Measurements from ENCODE around the gene CDC73.
A peak's percentile ranks its signal among the peaks of the same experiment; 100 is the strongest.
"Not testable (repeated sequence)": the region's sequence is repeated elsewhere in the genome, so short reads cannot be mapped to it uniquely, and the experiment has no call there.

The CDC73 gene

DNA sequence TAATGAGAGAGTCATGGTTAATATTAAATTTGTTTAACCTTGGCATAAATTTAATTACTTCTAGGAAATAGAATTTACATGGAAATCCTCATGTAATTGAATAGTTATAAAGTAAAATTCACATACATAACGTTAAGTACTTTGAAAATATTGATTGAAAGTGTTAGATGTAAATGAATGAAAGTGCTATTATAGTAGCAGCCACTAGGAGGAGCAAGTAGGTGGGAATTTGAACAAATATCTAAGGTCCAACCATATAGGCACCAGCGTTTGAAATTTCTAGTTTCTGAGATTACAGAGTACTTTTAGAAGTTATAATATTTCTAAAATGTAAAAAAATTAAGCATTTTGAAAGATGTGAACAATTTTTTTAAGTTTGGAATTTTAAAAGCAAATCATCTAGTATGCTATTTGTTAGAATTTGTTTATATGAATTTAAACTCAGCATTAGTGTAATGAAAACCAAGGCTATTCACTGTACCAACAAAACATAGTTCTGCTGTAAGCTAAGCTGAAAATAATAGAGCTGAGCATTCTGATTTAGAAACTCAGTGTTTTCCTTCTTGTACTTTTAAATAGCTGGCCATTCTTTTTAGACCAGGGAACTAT lies 61.3 kb downstream of the CDC73 start:
- peak in 1 of 2 donors; percentile 67 for DNase-seq

DNA sequence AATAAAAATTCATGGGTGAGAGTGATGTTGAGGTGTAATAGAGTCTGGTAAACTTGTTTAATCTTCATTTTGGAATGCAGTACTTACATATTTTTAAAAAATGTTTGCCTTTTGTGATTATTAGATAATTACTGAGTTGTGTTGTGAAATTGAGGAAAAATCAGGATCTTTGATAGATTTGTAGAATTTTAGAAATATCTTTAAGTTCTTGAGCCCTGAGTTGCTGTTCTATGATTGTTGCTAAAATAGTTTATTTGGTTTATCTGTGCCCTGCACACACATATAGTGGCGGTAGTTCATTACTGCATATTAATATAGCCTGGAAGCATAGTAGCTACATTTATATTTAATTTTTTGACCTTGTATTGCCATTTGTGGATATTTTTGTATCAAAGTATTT lies 62.9 kb downstream of the CDC73 start:
- DNase-seq = no peak

GRCh38 chr1:193185211-193185610 lies 63.4 kb downstream of the CDC73 start:
- DNase-seq = no peak

GRCh38 chr1:193185901-193186731 lies 64.3 kb downstream of the CDC73 start, which contains the start of gene B3GALT2:
Gene B3GALT2 (minus strand): TSS chr1:193186613. CDS start chr1:193181562, 5,051 bp downstream.
- DNase-seq = peak in 1 of 2 donors; percentile 42

DNA sequence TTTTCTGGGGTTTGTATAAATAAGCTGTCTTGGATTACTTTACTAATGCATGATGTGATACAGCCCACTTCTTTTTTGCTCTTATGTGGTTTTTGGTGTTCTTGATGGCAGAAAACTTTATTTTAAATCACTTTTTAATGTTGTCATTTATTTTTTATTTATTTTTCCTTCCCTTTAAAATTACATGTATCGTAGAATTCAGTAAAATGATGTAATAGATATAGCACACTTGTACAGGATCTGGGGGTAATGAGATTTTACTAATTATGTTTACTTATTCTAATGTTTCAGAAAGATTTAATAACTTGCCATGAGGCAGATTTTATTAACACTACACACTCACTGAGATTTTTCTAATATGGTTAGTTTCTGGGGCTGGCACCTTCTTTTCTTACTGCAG lies 65.3 kb downstream of the CDC73 start:
- DNase-seq = no peak

DNA sequence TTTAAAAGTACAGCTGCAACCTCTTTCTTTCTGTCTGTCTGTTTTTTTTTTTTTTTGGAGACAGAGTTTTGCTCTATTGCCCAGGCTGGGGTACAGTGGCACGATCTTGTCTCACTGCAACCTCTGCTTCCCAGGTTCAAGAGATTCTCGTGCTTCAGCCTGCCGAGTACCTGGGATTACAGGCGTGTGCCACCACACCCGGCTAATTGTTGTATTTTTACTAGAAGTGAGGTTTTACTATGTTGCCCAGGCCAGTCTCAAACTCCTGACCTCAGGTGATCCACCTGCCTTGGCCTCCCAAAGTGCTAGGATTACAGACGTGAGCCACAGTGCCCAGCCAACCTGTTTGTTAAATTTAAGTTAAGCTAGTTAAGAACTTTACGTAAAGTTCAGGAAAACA lies 67.1 kb downstream of the CDC73 start:
- not testable (repeated sequence) for DNase-seq

DNA sequence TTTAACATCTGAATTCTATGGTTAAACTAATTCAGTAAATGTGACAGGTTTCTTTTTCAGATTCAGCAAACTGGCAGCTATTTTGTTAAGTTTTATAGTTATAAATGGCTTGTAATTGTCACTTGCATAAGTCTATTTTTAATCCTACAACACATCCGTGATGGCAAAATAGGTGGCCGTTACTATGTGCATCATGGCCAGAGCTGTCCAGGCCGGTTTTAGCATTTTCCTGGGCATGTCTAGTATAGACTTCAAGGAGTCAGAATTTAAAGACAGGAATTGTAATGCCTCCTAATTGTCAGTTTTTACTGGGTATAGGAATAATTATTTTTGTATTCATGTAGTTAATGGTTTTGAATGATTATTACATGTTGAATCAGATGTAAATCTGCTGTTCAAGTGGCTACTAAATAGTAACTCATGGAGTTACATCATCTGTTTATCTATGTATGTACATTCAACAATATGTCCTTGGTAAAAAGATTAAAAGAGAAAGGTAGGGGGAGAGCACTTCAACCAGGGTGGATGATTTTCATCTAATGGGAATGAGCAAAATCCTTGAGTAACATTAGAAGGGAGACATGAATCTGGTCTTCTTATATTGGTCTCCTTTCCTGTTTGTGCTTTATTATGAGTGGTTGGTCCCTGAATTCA lies 67.7 kb downstream of the CDC73 start:
- DNase-seq = no peak

- DNase-seq = no peak
Measured at GRCh38 chr1:193190096-193190744, 68.4 kb downstream of the CDC73 start.

DNA sequence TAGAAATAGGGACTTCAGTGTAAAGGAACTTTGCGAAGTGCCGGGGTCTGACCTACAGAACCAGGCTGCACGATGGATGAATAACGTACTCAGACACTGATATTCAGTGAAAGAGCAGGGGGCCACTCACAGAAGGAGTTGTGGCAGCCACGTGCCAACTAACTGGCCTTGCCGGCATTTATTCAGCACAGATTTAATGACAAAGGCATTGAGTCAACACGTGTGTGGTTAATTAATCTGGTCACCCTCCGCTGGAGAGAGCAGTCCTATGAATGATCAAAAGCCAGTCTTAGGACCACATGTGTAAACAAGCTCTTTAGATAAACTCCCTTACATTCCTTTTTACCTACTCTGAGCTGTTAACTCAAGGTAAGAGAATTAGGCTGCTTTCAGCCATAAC lies 70.8 kb downstream of the CDC73 start:
- no peak for DNase-seq

GRCh38 chr1:193199940-193200339 lies 78.1 kb downstream of the CDC73 start:
- DNase-seq = no peak

GRCh38 chr1:193201021-193201420 lies 79.2 kb downstream of the CDC73 start:
- no peak for DNase-seq

GRCh38 chr1:193210996-193211395 lies 89.2 kb downstream of the CDC73 start:
- DNase-seq = no peak

- no peak for DNase-seq
Measured at GRCh38 chr1:193211539-193211938, 89.7 kb downstream of the CDC73 start.

DNA sequence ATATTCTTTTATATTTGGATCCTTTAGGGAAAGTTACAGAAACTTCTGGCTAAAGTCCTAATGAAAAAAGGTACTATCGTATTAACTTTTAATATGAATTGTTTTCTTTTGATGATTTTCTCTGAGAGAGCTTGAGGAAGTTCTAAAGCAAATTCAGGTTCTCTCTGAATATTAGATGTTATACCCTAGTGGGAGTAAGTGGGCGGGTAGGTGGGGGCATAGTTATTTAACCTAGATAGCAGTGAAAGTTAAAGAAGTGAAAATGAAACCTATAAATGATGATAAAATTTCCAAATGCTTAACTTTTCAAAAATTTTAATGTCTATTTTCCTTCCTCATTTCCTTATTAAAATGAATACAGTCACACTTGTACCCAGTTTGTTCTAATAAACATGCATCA lies 90.8 kb downstream of the CDC73 start:
- DNase-seq = no peak

- no peak for DNase-seq
Measured at GRCh38 chr1:193213998-193214397, 92.2 kb downstream of the CDC73 start.

DNA sequence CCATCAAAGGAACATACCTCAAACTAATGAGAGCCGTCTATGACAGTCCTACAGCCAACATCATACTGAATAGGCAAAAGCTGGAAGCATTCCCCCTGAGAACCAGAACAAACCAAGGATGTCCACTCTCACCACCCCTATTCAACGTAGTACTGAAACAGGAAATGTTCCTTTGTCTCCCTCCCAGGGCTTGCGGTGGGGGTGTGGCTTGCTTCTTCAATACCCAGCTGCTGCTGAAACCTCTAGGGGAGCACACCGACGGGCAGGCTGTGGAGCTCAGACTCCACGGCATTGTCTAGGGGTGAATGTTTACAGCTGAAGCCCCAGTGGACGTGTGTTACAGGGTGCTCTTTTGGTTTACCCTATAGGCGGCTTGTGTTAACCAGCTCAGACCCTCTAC lies 95.1 kb downstream of the CDC73 start:
- DNase-seq = no peak

DNA sequence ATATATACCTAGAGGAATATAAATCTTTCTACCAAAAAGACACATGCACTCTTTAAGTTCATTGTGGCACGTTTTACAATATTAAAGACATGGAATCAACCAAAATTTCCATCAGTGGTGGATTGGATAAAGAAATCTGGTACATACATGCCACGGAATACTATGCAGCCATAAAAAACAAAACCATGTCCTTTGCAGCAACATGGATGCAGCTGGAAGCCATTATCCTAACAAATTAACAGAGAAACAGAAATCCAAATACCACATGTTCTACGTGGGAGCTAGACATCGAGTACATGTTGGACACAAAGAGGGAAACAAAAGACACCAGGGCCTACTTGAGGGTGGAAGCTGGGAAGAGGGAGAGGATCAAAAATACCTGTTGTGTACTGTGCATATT lies 97.6 kb downstream of the CDC73 start:
- DNase-seq = no peak

- DNase-seq = no peak
Measured at GRCh38 chr1:193221651-193222050, 99.8 kb downstream of the CDC73 start.

GRCh38 chr1:193222056-193222615 lies 100.3 kb downstream of the CDC73 start:
- no peak for DNase-seq

DNA sequence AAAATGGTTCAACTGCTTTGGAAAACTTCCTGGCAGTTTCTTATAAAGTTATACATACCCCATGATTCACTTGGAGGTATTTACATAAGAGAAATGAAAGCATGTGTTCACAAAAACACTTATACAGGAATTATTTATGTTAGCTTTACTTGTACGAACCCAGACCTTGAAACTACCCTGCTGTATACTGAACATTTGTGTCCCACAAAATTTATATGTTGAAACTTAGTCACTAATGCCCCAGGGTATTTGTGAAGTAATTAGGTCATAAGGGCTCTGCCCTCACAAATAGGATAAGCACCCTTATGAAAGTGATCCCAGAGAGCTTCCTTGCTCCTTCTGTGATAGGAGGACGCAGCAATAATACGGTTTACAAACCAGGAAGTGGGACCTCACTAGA lies 107.3 kb downstream of the CDC73 start:
- DNase-seq = no peak

DNA sequence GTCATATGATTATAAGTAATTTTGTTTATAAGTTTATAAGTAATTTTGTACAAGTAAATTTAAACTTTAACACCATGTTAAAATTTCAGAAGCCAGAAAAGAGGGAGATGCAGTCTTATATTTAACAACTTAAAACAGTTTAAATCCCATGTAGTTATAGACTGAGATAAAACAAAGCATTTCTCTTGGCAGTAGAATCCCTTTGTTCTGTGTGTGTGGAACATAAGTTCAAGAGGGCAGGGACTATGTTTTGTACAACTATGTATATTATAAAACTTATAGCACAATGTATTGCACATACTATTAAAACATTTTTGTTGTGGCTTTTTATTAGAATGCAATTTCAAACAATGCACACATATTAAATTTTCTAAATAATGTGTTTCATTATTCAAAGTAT lies 109.3 kb downstream of the CDC73 start:
- DNase-seq = not testable (repeated sequence)

DNA sequence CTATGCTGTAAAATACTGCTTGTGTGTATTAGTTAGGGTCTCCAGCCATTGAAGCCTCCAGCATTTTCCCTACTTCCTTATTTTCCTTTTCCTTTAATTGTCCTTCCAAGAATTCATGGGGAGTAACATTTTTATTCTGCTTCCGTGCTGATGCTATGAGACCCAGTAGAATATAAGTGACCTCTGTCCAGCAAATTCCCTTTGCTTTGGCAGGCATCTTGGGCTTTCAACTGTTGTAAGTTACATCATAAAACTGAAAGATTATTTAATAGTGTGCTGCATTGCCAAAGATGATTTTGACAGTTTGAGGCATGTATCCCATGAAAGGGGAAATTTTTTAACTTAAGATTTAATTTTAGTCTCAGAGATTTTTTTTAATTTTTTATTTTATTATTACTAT lies 112.7 kb downstream of the CDC73 start:
- no peak for DNase-seq

GRCh38 chr1:193237381-193237978 lies 115.6 kb downstream of the CDC73 start:
- DNase-seq = no peak

All from CD4-positive, alpha-beta T cell treated with Interleukin-4 for 1 hour (primary cell).